ENCODE measurements around the gene KIF16B. TPM values are rescaled to one million over a fixed set of nuclear protein-coding genes. Genes with fewer than 3 reads are reported as not detected.

Gene KIF16B
- total and polyA plus RNA-seq, 2 of the 8 experiments (the other 6 are each of a cell fraction or from before 2014, with no cell fraction given) = 3.0 to 9.2 TPM

DNA sequence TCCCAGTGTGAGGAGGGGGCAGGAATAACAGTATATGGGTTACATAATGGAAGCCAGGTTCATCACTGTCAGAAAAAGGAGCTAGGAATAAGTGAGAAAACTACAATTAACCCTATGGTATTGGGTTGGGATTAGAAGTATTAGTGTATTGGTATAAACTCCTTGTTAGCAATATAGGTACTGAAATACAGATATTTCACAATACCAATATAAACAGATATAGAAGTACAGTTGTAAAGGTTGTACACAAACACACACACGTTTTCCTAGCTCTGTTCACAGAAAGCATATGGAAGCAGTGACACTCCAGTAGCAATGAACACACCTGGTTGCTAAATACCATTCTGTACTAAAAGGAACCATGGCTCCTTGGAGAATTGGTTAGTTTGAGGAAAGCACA is 148.5 kb downstream of the KIF16B start (continued):
- TF ChIP-seq, protein P1, sequence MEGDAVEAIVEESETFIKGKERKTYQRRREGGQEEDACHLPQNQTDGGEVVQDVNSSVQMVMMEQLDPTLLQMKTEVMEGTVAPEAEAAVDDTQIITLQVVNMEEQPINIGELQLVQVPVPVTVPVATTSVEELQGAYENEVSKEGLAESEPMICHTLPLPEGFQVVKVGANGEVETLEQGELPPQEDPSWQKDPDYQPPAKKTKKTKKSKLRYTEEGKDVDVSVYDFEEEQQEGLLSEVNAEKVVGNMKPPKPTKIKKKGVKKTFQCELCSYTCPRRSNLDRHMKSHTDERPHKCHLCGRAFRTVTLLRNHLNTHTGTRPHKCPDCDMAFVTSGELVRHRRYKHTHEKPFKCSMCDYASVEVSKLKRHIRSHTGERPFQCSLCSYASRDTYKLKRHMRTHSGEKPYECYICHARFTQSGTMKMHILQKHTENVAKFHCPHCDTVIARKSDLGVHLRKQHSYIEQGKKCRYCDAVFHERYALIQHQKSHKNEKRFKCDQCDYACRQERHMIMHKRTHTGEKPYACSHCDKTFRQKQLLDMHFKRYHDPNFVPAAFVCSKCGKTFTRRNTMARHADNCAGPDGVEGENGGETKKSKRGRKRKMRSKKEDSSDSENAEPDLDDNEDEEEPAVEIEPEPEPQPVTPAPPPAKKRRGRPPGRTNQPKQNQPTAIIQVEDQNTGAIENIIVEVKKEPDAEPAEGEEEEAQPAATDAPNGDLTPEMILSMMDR (IDR thresholded peaks at IDR 0.05; ENCODE audit: control extremely low read depth in 1 of 3, insufficient read depth in 1 of 3, low read depth in 1 of 3, low read length in 3 of 3) = no peak
- TF ChIP-seq NRF1 (IDR thresholded peaks at IDR 0.05; ENCODE audit: low read depth, low read length) = no peak
- no peak for TF ChIP-seq SIX5 (IDR thresholded peaks at IDR 0.05; ENCODE audit: low read depth, low read length)
- no peak for TF ChIP-seq POU5F1 (IDR thresholded peaks at IDR 0.05; ENCODE audit: low read depth, low read length)
- TF ChIP-seq HDAC6 (IDR thresholded peaks at IDR 0.05; ENCODE audit: low read depth, low read length) = no peak
- no peak for TF ChIP-seq SP2 (IDR thresholded peaks at IDR 0.05; ENCODE audit: low read length)

Data from H1 (cell line).